Ovary (tissue), 3 donors: Measurements from ENCODE around the gene CCL24.

ENCODE experiments used
- EP300 ChIP-seq: sonication (generic); formaldehyde crosslinking; IDR thresholded peaks from one replicate; pipeline ENCODE4 v1.6.1; 2017; ENCODE audit warnings: antibody characterized with exemption
- POLR2A ChIP-seq: fragments of 450-650 bp; IDR thresholded peaks from one replicate; pipeline ENCODE4 v1.6.1; 2017; ENCODE audit warnings: antibody characterized with exemption, mild to moderate bottlenecking, moderate library complexity
- TF ChIP-seq, protein P1 (sequence below), 3 donors: fragments of 450-650 bp in 2 of 3; fragments of 200-600 bp in 1 of 3; IDR thresholded peaks; one replicate each; pipeline versions ENCODE4 v1.5.1 to v1.8.0; 2016 to 2022; ENCODE audit warnings: antibody characterized with exemption in 3 of 3, mild to moderate bottlenecking in 1 of 3
- donor health status: DM: no; HTN: no; CAD: no.

DNA sequence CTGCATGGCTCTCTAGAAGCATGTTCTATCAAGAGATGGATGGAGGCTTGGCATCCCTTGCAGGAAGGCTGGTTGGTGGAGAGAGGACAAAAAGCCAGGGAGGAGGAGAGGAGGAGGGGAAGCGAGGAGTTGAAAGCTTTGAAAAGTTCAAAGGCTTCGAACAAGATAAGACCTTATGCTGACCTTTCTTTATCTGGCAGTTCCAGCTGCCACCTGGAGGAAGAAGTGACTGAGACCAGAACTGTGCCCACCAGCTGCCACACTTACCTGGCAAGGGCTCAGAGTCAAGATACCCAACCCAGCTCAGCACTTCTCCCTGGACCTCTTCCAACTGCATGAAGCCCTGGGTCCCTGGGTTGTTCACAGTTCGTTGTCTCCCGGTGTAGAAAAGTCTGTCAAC is 14.8 kb downstream of the CCL24 start:
- TF ChIP-seq, protein P1, sequence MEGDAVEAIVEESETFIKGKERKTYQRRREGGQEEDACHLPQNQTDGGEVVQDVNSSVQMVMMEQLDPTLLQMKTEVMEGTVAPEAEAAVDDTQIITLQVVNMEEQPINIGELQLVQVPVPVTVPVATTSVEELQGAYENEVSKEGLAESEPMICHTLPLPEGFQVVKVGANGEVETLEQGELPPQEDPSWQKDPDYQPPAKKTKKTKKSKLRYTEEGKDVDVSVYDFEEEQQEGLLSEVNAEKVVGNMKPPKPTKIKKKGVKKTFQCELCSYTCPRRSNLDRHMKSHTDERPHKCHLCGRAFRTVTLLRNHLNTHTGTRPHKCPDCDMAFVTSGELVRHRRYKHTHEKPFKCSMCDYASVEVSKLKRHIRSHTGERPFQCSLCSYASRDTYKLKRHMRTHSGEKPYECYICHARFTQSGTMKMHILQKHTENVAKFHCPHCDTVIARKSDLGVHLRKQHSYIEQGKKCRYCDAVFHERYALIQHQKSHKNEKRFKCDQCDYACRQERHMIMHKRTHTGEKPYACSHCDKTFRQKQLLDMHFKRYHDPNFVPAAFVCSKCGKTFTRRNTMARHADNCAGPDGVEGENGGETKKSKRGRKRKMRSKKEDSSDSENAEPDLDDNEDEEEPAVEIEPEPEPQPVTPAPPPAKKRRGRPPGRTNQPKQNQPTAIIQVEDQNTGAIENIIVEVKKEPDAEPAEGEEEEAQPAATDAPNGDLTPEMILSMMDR (IDR thresholded peaks at IDR 0.05) = no peak
- TF ChIP-seq POLR2A = no peak
- no peak for TF ChIP-seq EP300
